Muscle of arm (tissue), 12 donors: ENCODE data around the gene OTOF. TPM values are rescaled to one million over a fixed set of nuclear protein-coding genes. Genes with fewer than 3 reads are reported as not detected.

Source experiments
- DNase-seq: peaks from one replicate; pipeline ENCODE4 v3.0.0-alpha.2; 2013
- polyA plus RNA-seq, 12 donors: library from polyadenylated mRNA; unstranded; fragments of 120-200 nt; gene quantifications; one replicate each; pipeline ENCODE4 v1.2.1, GENCODE V29; 2013; ENCODE audit not compliant: insufficient read length in 12 of 12

OTOF gene
- polyA plus RNA-seq, 12 donors, result 8.3 to 29.6 (median 17.6) TPM; not detected in 1

DNA sequence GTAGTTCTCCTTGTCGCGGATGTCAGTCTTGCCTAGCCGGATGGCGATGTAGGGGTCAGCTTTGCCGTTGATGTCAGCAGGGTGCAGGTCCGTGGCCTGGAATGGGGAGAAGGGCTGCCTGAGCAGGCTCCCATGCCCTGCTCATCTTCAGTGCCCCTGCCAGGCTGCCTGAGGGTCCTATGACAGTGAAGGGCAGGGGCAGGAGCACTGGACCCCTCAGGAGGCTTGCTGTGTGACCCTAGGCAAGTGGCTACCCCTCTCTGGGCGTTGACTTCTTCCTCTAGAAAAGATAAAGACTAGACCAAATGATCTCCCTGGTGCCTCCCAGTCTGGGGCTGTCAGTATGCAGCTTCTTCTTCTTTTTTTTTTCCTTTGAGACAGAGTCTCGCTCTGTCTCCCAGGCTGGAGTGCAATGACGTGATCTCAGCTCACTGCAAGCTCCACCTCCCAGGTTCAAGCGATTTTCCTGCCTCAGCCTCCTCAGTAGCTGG lies 11.9 kb downstream of the OTOF start:
- no peak for DNase-seq

DNA sequence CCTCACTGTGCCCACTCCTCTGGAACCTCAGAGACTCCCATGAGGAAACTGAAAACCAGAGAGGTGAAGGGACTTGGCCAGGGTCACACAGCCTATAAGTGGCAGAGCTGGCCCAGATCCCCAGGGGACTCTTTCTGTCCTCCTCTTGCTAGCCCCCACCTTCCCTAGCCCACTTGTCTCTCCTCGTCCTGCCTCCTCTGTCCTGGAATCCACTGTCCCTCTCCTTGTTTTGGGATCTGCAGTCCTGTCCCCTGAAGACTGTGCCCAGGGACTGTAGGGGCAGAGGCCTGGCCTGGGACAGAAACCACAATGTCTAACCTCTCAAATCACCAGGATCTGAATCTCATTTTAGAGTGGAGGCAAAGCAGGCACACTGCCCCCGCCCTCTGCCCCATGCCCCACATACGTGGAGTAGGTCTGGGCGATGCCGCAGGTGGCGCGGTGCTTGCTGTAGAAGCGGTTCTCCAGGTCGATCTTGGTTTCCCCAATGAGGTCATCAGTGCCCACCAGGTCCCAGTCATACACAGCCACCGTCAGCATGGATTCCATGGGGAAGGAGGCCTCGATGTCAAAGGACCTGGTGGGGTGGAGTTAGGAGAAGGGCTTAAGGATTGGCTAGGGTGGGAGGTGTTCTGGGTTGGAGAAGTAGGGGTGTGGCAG lies 12.5 kb downstream of the OTOF start:
- no peak for DNase-seq

DNA sequence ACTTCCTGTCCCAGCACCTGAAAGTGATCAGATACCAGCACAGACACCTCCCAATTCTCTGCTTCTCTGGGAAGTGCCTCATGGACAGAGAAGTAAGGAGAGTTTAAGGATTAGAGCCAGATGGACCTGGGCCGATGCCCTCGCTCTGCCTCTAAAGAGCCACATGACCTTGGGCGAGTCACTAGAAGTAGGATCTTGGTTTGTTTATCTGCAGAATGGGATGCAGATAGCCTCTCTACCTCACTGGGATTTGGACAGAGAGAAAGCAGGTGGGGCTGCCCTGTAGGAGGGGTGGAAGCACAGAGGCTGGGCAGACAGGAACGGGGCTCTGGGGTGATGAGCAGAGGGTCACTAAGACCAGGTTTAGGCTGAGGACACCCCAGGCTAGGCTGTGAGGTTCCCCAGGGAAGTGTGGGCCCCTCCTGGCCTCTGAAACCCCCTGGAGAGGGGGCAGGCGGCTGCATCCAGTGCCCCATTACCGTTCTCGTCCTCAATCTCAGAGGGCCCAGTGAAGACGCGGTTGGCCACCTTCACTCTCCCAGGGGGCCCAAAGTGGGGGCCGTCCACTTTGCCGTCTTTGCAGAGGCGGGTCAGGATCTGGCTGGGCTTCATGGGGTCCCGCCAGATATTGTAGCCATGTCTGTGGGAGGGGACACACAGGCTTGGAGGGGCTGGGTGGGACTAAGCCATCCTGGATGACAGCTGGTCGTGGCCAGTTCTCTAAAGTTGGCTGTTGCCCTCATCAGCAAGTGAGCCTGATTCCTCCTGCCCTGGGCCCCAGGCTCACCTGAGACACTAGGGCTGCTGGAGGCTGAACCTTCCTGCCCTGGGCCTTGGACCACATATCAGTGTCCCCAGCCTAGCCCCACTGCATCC lies 13.3 kb downstream of the OTOF start:
- no peak for DNase-seq

DNA sequence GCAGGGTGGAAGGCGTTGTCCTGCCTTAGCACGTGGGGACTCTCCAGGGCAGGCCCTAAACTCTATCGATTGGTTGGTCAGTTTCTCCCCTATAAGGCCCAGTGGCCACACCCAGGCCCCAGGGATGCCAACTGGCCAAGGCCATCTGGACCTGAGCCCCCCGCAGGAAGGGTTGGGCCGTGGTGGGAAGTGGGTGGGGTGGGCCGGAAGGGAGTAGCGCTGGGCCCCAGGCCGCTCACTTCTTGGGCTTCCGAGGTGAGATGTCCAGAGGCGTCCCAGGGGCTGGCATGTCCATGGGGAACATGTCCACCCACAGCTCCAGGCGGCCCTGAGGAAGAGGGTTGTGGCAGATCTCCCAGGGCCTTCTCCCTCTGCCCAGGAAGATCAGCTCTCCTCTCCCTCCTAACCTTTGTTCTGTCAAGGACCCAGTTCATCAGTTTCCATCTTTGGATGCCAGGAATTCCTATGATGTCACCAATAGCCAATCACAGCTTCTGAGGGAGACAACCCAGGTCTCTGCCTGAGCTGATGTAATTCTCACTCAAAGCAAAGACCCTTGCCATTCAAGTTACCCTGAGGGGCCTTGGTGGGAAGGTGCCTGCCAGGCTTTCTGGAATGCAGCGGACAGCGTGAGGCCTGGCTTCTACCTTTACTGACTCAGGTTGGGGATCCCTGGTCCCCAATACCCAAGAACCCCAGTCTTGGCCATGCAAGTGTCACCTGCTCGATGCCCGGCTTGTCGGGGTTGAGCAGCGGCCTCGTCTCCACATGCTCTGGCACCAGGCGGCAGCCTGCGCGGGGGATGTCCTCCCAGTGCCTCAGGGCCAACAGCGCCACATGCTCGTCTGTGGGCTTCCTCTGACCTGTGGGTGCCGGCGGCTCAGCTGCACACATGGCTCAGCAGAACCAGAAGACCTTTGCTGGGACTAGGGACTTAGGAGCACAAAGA lies 14.4 kb downstream of the OTOF start:
- DNase-seq, result no peak

DNA sequence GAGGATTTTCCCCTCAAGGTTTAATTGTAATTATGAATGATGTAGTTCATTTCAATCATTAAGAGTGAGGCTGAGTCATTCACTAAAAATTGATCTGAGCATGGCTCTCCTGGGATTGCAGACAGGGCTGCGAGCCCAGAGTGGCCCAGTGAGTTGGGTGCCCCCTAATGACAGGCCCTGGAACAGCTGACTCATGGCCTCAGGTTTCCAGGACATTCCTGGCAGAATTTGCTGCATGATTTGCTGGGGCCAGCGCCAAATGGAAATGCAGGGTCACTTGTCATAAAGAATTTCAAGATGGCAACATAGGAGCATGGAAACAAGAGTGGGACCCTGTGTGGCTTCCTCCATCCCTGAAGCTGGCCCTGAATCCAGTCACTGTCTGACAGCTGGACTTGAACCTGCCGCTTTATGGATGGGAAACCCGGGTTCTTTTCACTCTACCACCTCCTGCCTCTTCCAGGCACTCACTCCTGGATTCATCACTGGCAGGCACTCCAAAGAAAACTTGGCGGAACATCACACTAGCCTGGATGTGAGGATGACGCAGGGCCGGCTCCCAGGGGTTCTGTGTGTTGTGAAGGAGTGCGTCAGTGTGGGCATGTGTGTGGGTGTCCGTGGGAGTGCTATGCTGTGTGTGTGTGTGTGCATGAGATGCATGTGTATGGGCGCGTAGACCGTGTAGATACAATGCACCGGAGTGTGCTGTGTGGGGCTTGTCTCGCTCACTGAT lies 15.2 kb downstream of the OTOF start:
- no peak for DNase-seq

DNA sequence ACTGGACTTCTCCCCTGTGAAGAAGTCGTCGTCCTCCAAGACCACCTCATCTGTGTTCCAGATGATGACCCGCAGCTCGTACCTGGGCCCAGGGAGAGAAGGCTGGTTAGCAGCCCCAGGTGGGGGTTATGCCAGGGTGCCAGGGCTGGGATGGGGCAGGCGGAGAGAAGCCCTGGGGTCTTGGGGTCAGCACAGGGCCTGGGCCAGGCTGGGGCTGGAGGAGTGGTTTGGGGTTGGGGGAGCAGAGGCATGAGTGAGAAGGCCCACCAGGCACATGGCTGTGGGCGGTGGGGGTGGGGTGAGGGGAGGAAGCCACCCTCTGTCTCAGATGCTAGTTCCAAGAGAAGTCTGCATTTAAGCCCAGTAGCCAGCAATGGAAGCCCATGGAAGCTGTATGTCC lies 15.8 kb downstream of the OTOF start:
- no peak for DNase-seq

DNA sequence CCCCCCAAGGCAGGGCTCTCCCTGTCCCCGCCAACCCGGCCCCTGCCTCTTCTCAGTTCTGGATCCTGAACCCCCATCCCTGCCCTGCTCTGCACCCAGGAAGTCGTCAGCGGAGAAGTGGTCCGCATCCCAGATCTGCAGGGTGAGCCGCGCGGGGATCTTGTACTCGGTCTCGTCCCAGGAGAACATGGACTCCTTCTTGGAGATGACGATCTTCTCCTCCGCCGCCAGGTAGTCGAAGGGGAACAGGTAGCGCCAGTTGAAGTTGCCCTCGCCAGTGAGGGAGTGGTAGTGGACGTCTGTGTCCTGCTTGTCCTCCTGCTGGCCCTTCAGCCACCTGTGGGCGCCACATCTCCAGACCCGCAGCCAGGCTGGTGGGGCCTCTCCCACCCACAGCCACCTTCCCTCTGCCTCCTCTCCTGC lies 16.3 kb downstream of the OTOF start:
- DNase-seq, result no peak

DNA sequence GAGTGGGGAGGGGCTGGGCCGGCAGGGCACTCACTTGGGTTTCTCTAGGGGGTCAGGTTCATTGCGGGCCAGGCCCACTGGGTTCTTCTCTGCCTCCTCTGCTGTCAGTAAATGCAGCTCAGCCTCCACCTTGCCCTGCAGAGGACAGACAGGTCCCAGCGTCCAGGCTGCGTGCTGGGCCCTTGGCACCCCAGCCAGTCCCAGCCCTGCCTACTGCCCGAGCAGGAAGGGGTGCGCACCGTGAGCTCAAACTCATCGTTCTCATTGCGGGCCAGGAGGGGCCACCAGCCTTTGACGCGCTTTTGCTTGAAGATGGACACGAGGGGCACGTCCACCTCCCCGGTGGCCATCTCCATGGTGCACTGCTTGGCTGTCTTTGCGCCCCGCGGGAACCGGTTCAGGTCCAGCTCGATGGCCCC lies 17.3 kb downstream of the OTOF start:
- DNase-seq, result no peak

DNA sequence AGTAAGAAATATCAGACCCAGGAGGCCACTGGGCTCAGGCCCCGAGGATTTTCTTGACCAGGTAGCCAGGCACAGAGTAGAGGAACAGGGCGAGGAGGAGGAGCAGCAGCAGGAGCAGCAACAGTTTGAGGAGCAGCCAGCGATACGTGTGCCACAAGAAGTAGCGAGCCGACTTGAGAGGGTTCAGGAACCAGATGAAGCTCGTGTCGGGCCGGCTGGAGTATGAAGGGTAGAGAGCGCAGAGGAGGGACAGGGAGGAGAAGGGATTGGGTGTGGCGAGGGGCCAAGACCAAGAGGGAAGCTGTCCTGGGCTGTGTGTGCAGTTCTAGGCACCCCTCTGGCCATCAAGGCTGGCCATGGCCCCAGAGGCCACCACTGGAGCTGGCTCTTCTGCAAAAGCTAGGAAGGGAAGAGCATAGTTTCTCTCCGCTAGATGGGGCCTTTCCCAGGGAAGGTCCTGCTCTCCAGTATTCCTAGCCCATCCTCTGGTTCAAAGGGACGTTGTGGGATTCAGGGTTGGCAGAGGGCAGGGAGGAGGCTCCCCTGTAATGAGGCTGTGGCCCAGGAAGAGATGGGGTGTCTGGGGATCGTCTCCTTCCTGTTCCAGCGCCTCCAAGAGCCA lies 17.8 kb downstream of the OTOF start:
- no peak for DNase-seq

DNA sequence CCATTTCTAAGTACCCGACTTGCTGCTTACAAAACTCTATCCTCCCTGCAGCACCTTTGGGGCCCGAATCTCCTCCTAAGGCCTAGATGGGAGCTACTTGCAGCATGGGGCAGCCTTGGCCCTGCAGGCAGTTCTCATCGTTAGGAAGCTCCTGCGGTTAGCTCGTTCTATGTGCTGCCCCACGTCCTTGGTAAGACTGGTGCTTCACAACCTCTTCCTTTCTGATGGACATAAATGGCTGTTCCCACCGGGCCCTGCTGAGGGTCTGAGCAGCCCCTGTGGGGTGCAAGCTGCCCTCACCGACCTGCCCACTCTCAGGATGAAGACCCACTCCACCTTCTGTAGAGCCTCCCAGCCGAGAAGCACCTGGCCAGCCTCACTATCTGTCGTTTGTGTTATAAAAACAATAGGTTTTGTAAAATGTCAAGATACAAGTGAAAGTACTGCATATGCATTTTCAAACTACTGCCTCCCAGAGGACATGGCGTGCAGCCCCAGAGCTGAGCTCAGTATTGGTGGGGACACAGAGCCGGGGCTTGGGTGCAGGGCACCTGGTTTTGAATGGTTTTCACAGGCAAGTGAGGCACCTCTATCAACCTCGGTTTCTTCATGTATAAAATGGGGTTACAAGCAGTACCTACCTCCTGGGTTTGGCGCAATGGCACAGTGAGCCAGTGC lies 19.4 kb downstream of the OTOF start:
- no peak for DNase-seq

DNA sequence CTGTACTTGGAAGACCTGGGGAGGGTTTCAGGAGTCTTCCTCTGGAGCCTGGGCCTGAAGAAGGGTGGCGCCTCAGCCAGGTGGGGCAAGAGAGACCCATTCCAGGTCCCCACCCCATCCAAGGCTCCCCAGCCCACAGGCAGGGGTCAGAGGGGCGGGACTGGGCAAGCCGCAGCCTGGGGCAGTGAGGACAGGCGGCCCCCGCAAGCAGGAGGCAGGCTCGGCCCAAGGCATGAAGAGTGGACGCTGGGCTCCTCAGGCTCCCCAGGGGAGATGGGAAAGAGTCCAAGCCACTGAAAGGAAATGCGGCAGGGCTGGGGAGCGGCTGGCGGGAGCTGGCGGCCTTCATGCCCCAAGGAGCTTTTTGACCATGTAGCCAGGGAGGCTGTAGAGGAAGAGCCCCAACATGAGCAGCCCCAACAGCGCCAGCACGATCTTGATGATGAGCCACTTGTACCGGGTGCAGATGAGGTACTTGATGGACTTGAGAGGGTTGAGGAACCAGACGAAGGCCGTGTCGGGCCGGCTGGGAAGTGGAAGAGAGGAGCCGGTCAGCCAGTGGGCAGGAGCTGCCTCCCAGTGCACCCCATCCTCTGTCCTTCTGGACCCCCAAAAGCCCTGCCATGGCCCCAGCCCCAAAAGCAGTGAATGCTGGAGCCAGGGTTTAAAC lies 20.1 kb downstream of the OTOF start:
- DNase-seq, result no peak

DNA sequence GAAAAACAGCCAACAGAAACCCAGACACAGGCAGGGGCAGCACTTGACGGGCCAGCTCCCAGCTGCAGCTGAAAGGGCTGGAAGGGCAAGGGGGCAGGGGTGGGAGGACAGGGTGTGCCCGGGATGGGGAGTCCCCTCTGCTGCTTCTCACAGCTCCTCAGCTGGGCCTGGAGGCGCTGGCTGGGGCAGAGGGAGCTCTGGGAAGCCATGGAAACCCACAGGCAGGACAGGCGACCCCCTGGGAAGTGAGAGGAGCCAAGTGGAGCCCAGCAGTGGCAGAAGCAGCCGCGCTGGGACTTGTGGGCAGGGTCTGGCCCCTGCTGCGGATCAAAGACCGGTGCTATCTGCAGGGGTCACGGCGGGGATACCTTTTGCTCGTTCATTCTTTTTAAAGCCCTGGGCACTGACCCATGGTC lies 20.7 kb downstream of the OTOF start:
- no peak for DNase-seq

DNA sequence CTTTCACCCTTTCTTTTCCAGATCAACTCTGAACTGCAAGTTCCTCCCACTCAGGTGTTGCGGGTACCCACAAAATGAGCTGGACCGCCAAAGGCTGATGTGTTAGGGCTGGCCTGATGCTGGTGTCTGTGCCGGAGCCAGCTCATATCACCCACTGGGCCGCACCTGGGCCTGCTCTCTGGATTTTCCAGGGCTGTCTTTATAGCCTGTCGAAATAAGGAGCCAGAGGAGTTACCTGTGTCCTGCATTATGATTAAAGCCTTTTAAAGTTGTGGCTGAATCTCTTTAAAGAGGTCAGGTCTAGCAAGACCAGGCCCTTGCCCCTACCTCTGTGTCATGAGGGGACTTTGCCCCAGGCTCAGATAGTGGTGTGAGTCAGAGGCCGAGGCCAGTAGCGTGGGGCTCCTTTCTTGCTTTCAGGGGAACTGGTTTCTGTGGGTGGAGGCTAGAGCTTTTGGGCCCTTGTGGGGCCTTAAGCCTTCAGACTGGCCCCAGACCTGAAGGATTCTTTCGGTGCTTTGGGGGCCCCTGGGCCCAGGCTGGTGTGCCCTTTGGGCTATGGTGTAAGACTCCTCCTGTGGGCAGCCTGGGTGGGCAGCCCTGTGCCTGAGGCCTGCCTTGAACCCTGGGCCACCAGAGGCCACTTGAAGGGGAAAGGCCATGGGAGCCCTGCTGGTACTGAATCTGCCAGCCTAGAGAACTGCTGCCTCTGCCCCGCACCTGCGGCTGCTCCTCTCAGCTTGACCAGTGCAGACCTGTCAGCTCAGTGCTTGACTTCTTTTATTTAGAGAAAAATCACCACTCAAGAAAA lies 21.3 kb downstream of the OTOF start:
- DNase-seq, result no peak

DNA sequence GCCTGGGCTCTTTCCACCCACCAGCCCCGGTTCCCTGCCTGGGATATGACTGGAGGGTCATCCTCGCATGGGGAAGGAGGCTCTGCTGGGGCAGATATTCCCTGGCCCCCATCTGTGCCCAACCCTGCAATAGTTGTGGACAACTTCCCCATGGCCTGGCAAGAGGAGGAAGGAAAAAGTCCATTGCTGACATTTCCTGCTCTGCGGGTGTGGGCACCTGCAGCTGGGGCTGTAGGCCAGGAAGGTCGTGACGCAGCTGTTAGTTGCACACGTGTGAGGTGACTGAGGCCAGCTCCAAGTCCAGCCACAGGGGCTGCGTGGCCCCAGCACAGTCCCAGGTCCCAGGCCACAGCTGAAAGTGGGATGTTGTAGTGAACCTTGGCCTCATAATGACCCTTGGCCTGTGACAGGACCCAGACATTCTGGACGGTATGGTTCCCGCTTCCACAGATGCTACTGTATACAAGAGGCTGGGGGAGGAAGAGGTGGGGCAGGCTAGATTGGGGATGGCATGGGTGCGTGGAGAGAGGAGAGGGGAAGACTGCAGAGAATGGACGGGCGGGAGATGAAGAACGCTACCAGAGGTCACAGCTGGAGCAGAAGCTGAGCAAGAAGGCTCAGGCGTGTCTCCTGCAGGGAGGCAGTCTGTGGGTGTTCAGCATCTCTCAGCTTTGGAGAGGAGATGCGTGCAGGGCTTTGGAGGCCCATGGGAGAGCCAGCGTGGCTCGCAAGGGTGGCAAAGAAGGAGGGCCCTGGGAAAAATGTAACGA lies 22.1 kb downstream of the OTOF start:
- no peak for DNase-seq

DNA sequence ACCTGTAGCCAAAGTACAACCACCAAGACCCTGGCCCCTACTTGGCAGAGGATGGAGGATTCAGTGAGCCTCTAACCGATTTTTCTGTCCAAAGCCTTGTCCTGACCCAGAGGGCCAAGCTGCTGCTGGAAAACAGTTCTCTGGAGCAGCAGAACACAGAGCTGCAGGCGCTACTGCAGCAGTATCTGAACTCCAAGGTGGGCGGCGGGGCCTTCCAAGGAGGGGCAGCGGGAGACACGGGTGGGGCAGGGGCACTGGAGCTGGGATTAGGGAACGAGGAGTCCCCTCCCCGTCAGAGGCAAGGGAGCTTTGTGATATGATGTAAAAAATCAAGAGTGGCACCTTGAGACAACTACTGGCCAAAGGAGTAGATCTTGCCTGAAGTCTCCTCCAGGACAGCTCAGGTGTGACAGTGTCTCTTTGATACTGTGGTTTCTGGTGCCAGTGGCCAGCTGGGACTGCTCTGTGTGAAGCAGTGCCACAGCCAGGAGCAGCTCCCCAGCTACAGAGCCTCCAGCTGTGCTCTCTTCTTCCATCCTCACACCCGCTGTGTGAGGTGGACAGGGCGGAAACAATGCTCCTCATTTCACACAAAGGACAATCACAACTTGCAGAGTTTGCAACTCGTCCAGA lies 22.8 kb downstream of the OTOF start:
- DNase-seq, result no peak

DNA sequence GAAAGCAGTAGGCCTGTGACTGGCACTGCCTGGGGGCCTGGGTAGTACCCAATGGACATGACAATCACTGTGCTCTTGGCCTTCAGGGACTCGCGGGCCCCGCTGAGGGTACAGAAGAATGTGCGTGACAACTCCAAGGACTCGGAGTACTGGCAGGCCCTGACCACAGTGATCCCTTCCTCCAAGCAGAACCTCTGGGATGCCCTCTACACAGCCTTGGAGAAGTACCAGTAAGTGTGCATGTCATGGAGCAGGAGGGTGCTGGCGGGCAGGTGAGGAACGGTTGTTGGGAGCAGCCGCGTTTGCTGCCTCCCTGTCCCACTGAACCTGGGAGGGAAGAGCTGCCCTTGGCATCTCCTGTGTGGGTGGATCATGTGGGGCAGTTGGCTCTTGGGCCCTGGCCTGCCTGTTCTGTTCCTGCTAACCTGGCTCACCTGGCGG lies 23.3 kb downstream of the OTOF start:
- no peak for DNase-seq
